ENCODE results near the gene GBE1. TPM values are rescaled to one million over a fixed set of nuclear protein-coding genes. Genes with fewer than 3 reads are reported as not detected.

GBE1 gene
- total RNA-seq, 2 experiments from 2014 or later, result 108 to 114 TPM

DNA sequence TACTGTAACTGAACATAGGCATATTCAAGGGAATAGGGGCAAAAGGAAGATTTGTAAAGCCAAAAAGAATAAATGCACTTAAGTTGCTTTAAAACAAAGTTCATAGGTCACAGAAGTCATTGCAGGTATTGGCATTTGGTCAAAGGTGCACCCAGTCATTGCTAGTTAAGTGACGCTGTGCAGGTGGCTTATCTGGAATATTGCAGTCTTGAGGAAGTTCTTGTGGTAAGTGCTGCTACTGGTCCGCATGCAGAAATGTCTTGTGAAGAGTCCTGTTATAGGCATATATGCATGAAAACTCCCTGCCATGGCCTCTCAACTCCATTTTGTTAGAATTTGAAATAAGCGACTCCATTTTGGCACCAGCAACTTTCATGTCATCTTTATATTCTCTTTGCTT, 293.1 kb downstream of the GBE1 start:
- Mint-ChIP-seq H3K27ac (no peak overlapping the region), H3K27me3 (peaks cover 2% of the 10 kb centered on the region), H3K4me3 (no peak overlapping the region), H3K4me1 (ENCODE audit: low read depth) (no peaks in the 10 kb centered on the region), H3K36me3 (ENCODE audit: low read depth) (no peaks in the 10 kb centered on the region), H3K9me3 (no peaks in the 10 kb centered on the region)
- TF ChIP-seq, protein P1, sequence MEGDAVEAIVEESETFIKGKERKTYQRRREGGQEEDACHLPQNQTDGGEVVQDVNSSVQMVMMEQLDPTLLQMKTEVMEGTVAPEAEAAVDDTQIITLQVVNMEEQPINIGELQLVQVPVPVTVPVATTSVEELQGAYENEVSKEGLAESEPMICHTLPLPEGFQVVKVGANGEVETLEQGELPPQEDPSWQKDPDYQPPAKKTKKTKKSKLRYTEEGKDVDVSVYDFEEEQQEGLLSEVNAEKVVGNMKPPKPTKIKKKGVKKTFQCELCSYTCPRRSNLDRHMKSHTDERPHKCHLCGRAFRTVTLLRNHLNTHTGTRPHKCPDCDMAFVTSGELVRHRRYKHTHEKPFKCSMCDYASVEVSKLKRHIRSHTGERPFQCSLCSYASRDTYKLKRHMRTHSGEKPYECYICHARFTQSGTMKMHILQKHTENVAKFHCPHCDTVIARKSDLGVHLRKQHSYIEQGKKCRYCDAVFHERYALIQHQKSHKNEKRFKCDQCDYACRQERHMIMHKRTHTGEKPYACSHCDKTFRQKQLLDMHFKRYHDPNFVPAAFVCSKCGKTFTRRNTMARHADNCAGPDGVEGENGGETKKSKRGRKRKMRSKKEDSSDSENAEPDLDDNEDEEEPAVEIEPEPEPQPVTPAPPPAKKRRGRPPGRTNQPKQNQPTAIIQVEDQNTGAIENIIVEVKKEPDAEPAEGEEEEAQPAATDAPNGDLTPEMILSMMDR (IDR thresholded peaks at IDR 0.05), result no peak
- DNase-seq (no peak), ATAC-seq (no peak)
- intact Hi-C loops (cut with micrococcal nuclease), result no loop called here
- ChIA-PET POLR2A (no interaction called here), CTCF (no interaction called here)

DNA sequence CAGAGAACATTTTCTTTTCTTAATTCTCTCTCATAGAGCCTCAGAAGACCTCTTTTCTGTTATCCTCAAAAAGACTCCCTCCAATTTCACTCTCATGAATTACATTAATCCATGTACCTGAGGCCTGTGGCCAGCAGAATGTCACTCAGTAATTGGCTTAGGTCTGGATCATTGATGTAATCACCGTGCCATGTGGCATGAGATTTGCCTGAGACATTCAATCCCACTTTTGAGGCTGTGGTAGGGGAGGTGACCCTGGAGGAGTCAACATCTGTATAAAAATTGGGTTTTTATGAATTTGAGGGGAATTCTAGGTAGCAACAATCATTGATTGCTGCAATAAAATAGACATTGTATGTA, 295.3 kb downstream of the GBE1 start:
- DNase-seq (no peak), ATAC-seq (no peak)
- Mint-ChIP-seq H3K27me3 (peaks cover 2% of the 10 kb centered on the region), H3K9me3 (no peaks in the 10 kb centered on the region), H3K4me1 (ENCODE audit: low read depth) (no peaks in the 10 kb centered on the region), H3K36me3 (ENCODE audit: low read depth) (no peaks in the 10 kb centered on the region), H3K27ac (no peak overlapping the region), H3K4me3 (no peak overlapping the region)
- ChIA-PET CTCF (no interaction called here), POLR2A (no interaction called here)
- TF ChIP-seq, protein P1 (IDR thresholded peaks at IDR 0.05), result no peak
- intact Hi-C loops (cut with micrococcal nuclease), result no loop called here

DNA sequence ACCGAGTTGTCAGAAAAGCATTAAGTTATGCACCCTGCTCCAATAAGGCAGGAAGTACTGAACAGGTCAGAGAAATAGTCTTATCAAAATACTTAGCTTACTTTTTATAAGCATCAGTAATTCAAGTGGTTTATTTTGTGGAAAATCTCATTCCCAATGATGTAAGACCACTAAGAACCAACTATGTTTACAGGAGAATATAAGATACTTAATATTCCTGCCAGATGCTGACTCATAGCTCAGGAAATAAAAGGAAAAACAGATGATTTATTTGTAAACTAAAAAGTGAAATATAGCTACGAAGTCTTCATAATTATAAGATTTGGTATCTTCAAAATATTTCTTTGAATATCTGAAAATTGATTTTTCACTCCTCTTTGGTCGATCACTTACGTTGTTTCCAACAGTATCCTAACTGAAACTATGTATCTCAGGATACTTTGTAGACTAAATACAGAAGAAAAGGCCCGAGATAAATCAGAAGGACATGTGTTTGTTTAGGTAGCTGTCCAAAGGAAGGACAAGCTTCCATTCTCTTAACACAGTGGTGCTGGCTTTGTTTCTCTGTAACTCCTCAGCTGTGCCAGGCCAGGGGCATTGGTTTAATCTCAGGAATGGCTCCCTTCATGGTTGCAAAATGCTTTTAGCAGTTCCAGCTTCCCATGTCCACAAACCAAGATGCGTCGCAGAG, 295.8 kb downstream of the GBE1 start:
- intact Hi-C loops (cut with micrococcal nuclease), result no loop called here
- no peaks in the 10 kb centered on the region for H3K27me3 Mint-ChIP-seq
- H3K36me3 Mint-ChIP-seq (ENCODE audit: low read depth), result no peaks in the 10 kb centered on the region
- TF ChIP-seq, protein P1 (IDR thresholded peaks at IDR 0.05), result no peak
- H3K27ac Mint-ChIP-seq, result no peak overlapping the region
- no peak for ATAC-seq
- no peak for DNase-seq
- no peak overlapping the region for H3K4me3 Mint-ChIP-seq
- H3K4me1 Mint-ChIP-seq (ENCODE audit: low read depth), result no peaks in the 10 kb centered on the region
- H3K9me3 Mint-ChIP-seq, result no peaks in the 10 kb centered on the region
- POLR2A ChIA-PET, result no interaction called here
- CTCF ChIA-PET, result no interaction called here

DNA sequence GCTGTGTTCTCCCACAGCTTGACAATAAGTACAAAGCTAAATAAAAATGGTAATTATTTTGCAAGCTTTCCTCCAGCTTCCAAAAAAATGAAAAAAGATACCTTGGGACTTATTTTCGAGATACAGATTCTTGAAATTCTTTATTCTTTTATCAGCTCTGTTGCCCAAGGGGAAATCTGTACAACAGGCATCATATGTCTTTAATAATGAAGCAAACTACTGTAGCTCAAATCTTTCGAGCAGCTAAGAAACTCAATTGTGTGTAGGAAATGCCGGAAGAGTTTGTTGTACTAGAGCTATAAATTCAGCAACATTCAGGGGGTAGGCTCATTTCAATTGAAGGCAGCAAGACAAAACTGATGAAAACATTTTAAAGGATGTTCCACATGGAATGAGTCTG, 297.7 kb downstream of the GBE1 start:
- TF ChIP-seq, protein P1 (IDR thresholded peaks at IDR 0.05), result no peak
- Mint-ChIP-seq H3K4me1 (ENCODE audit: low read depth) (no peaks in the 10 kb centered on the region), H3K27ac (no peak overlapping the region), H3K27me3 (no peaks in the 10 kb centered on the region), H3K9me3 (no peaks in the 10 kb centered on the region), H3K4me3 (no peak overlapping the region), H3K36me3 (ENCODE audit: low read depth) (no peaks in the 10 kb centered on the region)
- ChIA-PET CTCF (interaction anchor here (1.2 to 1.3 kb wide), 3 partner anchors 13 to 670 kb away, joined by 3 read pairs; no protein-coding TSS in a partner anchor), POLR2A (no interaction called here)
- DNase-seq (no peak), ATAC-seq (no peak)
- intact Hi-C loops (cut with micrococcal nuclease), result no loop called here

DNA sequence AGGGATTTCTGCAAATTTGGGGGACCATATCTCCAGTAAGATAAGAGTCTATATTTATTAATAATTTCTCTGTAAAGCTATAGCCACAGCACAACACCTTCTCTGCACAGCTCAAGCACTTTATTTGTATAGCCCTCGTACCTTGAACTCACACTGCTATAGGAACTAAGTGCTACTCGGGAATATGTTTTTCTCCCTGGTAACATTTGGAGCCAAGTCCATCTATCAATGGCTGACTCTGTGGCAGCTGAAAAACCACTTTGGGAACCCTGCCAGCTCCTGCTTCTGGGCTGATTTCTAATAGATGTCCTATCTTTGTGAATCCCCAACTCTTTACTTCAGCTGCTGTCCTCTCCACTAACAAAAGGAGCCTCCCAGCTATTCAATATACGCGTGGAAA, 298.5 kb downstream of the GBE1 start:
- H3K9me3 Mint-ChIP-seq, result no peaks in the 10 kb centered on the region
- no peaks in the 10 kb centered on the region for H3K27me3 Mint-ChIP-seq
- no peak overlapping the region for H3K4me3 Mint-ChIP-seq
- ChIA-PET POLR2A (no interaction called here), CTCF (interaction anchor here (1.2 to 1.3 kb wide), 2 partner anchors 28 to 671 kb away, joined by 3 read pairs; no protein-coding TSS in a partner anchor)
- no peak overlapping the region for H3K27ac Mint-ChIP-seq
- ATAC-seq (no peak), DNase-seq (no peak)
- no peaks in the 10 kb centered on the region for H3K36me3 Mint-ChIP-seq (ENCODE audit: low read depth)
- TF ChIP-seq, protein P1 (IDR thresholded peaks at IDR 0.05), result no peak
- H3K4me1 Mint-ChIP-seq (ENCODE audit: low read depth), result no peaks in the 10 kb centered on the region
- intact Hi-C loops (cut with micrococcal nuclease), result no loop called here
